ENCODE measurements around the gene ORMDL2. TPM values are rescaled to one million over a fixed set of nuclear protein-coding genes. Genes with fewer than 3 reads are reported as not detected.

Gene ORMDL2
- total and polyA plus RNA-seq, 5 donors from 2014 or later = 17.8 to 199 (median 135) TPM

- Histone ChIP-seq H3K4me3 (ENCODE audit: low read depth, low read length) (no peak overlapping the region), H3K9me3 (ENCODE audit: control insufficient read depth in 2 of 2, low read length in 2 of 2) (no peaks in the 10 kb centered on the region), H3K36me3 (ENCODE audit: control insufficient read depth, insufficient read depth, low read length) (no peaks in the 10 kb centered on the region), H3K27me3 (ENCODE audit: control insufficient read depth, insufficient read depth, low read length) (peaks cover 12% of the 10 kb centered on the region), H3K4me1 (ENCODE audit: control insufficient read depth, insufficient read depth, low read length, poor library complexity, severe bottlenecking) (no peaks in the 10 kb centered on the region), H3K27ac (ENCODE audit: insufficient read depth, low read length, poor library complexity, severe bottlenecking) (no peak overlapping the region)
- DNase-seq (no peak), ATAC-seq (ENCODE audit: low read depth in 2 of 2) (no peak)
- Mint-ChIP-seq H3K4me3 (no peak overlapping the region), H3K36me3 (no peaks in the 10 kb centered on the region), H3K27me3 (peaks cover 67% of the 10 kb centered on the region), H3K4me1 (no peaks in the 10 kb centered on the region), H3K27ac (peak overlapping the region in 1 of 3 donors; percentile 69), H3K9me3 (no peaks in the 10 kb centered on the region)
Measured at GRCh38 chr12:55847033-55847432, 29.2 kb downstream of the ORMDL2 start.

- H3K9me3 ChIP-seq (ENCODE audit: control insufficient read depth in 2 of 2, low read length in 2 of 2) = no peaks in the 10 kb centered on the region
- DNase-seq (no peak), ATAC-seq (ENCODE audit: low read depth in 2 of 2) (peak; percentile 25 to 48)
- no peak overlapping the region for H3K4me3 ChIP-seq (ENCODE audit: low read depth, low read length)
- H3K4me1 Mint-ChIP-seq = no peaks in the 10 kb centered on the region
- no peaks in the 10 kb centered on the region for H3K4me1 ChIP-seq (ENCODE audit: control insufficient read depth, insufficient read depth, low read length, poor library complexity, severe bottlenecking)
- no peaks in the 10 kb centered on the region for H3K36me3 Mint-ChIP-seq
- H3K27ac ChIP-seq (ENCODE audit: insufficient read depth, low read length, poor library complexity, severe bottlenecking) = no peak overlapping the region
- H3K27me3 Mint-ChIP-seq = peaks cover 68% of the 10 kb centered on the region
- peak overlapping the region in 2 of 3 donors; percentile 41 to 69 for H3K27ac Mint-ChIP-seq
- no peaks in the 10 kb centered on the region for H3K9me3 Mint-ChIP-seq
- no peak overlapping the region for H3K4me3 Mint-ChIP-seq
- H3K27me3 ChIP-seq (ENCODE audit: control insufficient read depth, insufficient read depth, low read length) = peaks cover 12% of the 10 kb centered on the region
- H3K36me3 ChIP-seq (ENCODE audit: control insufficient read depth, insufficient read depth, low read length) = no peaks in the 10 kb centered on the region
Measured at GRCh38 chr12:55847603-55848291, 29.9 kb downstream of the ORMDL2 start.

GRCh38 chr12:55849616-55850343 lies 31.9 kb downstream of the ORMDL2 start:
- Histone ChIP-seq H3K4me1 (ENCODE audit: control insufficient read depth, insufficient read depth, low read length, poor library complexity, severe bottlenecking) (no peaks in the 10 kb centered on the region), H3K27ac (ENCODE audit: insufficient read depth, low read length, poor library complexity, severe bottlenecking) (no peak overlapping the region), H3K27me3 (ENCODE audit: control insufficient read depth, insufficient read depth, low read length) (peaks cover 12% of the 10 kb centered on the region), H3K4me3 (ENCODE audit: low read depth, low read length) (no peak overlapping the region), H3K9me3 (ENCODE audit: control insufficient read depth in 2 of 2, low read length in 2 of 2) (no peaks in the 10 kb centered on the region), H3K36me3 (ENCODE audit: control insufficient read depth, insufficient read depth, low read length) (no peaks in the 10 kb centered on the region)
- no peaks in the 10 kb centered on the region for H3K9me3 Mint-ChIP-seq
- peaks cover 59% of the 10 kb centered on the region for H3K27me3 Mint-ChIP-seq
- no peaks in the 10 kb centered on the region for H3K4me1 Mint-ChIP-seq
- no peaks in the 10 kb centered on the region for H3K36me3 Mint-ChIP-seq
- DNase-seq (no peak), ATAC-seq (ENCODE audit: low read depth in 2 of 2) (no peak)
- no peak overlapping the region for H3K27ac Mint-ChIP-seq
- H3K4me3 Mint-ChIP-seq = no peak overlapping the region

GRCh38 chr12:55850401-55850800 lies 32.6 kb downstream of the ORMDL2 start:
- peaks cover 12% of the 10 kb centered on the region for H3K27me3 ChIP-seq (ENCODE audit: control insufficient read depth, insufficient read depth, low read length)
- no peak for ATAC-seq (ENCODE audit: low read depth in 2 of 2)
- H3K4me1 Mint-ChIP-seq = no peaks in the 10 kb centered on the region
- no peak overlapping the region for H3K4me3 ChIP-seq (ENCODE audit: low read depth, low read length)
- no peaks in the 10 kb centered on the region for H3K36me3 Mint-ChIP-seq
- no peaks in the 10 kb centered on the region for H3K9me3 Mint-ChIP-seq
- no peak overlapping the region for H3K27ac Mint-ChIP-seq
- DNase-seq = no peak
- H3K36me3 ChIP-seq (ENCODE audit: control insufficient read depth, insufficient read depth, low read length) = no peaks in the 10 kb centered on the region
- no peak overlapping the region for H3K4me3 Mint-ChIP-seq
- peaks cover 59% of the 10 kb centered on the region for H3K27me3 Mint-ChIP-seq
- H3K27ac ChIP-seq (ENCODE audit: insufficient read depth, low read length, poor library complexity, severe bottlenecking) = no peak overlapping the region
- H3K9me3 ChIP-seq (ENCODE audit: control insufficient read depth in 2 of 2, low read length in 2 of 2) = no peaks in the 10 kb centered on the region
- no peaks in the 10 kb centered on the region for H3K4me1 ChIP-seq (ENCODE audit: control insufficient read depth, insufficient read depth, low read length, poor library complexity, severe bottlenecking)

- H3K4me1 ChIP-seq (ENCODE audit: control insufficient read depth, insufficient read depth, low read length, poor library complexity, severe bottlenecking) = no peaks in the 10 kb centered on the region
Measured at GRCh38 chr12:55850893-55851292, 33.1 kb downstream of the ORMDL2 start.

GRCh38 chr12:55852740-55853139 lies 34.9 kb downstream of the ORMDL2 start:
- Mint-ChIP-seq H3K4me1 (no peaks in the 10 kb centered on the region), H3K27ac (no peak overlapping the region), H3K27me3 (peaks cover 40% of the 10 kb centered on the region), H3K4me3 (no peak overlapping the region), H3K9me3 (no peaks in the 10 kb centered on the region), H3K36me3 (no peaks in the 10 kb centered on the region)
- Histone ChIP-seq H3K4me3 (ENCODE audit: low read depth, low read length) (no peak overlapping the region), H3K27ac (ENCODE audit: insufficient read depth, low read length, poor library complexity, severe bottlenecking) (no peak overlapping the region), H3K36me3 (ENCODE audit: control insufficient read depth, insufficient read depth, low read length) (no peaks in the 10 kb centered on the region), H3K27me3 (ENCODE audit: control insufficient read depth, insufficient read depth, low read length) (peaks cover 10% of the 10 kb centered on the region), H3K4me1 (ENCODE audit: control insufficient read depth, insufficient read depth, low read length, poor library complexity, severe bottlenecking) (no peaks in the 10 kb centered on the region), H3K9me3 (ENCODE audit: control insufficient read depth in 2 of 2, low read length in 2 of 2) (no peaks in the 10 kb centered on the region)
- no peak for DNase-seq
- ATAC-seq (ENCODE audit: low read depth in 2 of 2) = no peak

More at GRCh38 chr12:55850893-55851292, 33.1 kb downstream of the ORMDL2 start:
- H3K27ac Mint-ChIP-seq = no peak overlapping the region
- Histone ChIP-seq H3K9me3 (ENCODE audit: control insufficient read depth in 2 of 2, low read length in 2 of 2) (no peaks in the 10 kb centered on the region), H3K27ac (ENCODE audit: insufficient read depth, low read length, poor library complexity, severe bottlenecking) (no peak overlapping the region), H3K4me3 (ENCODE audit: low read depth, low read length) (no peak overlapping the region), H3K36me3 (ENCODE audit: control insufficient read depth, insufficient read depth, low read length) (no peaks in the 10 kb centered on the region), H3K27me3 (ENCODE audit: control insufficient read depth, insufficient read depth, low read length) (peaks cover 12% of the 10 kb centered on the region)
- DNase-seq (no peak), ATAC-seq (ENCODE audit: low read depth in 2 of 2) (no peak)
- no peaks in the 10 kb centered on the region for H3K36me3 Mint-ChIP-seq
- no peaks in the 10 kb centered on the region for H3K9me3 Mint-ChIP-seq
- no peaks in the 10 kb centered on the region for H3K4me1 Mint-ChIP-seq
- no peak overlapping the region for H3K4me3 Mint-ChIP-seq
- peaks cover 56% of the 10 kb centered on the region for H3K27me3 Mint-ChIP-seq

- H3K9me3 ChIP-seq (ENCODE audit: control insufficient read depth in 2 of 2, low read length in 2 of 2) = peaks cover 5 to 9% of the 10 kb centered on the region in 2 experiments
- no peak for DNase-seq
- H3K4me3 ChIP-seq (ENCODE audit: low read depth, low read length) = no peak overlapping the region
- H3K27ac ChIP-seq (ENCODE audit: insufficient read depth, low read length, poor library complexity, severe bottlenecking) = no peak overlapping the region
- Mint-ChIP-seq H3K27me3 (peaks cover 6% of the 10 kb centered on the region), H3K4me3 (no peak overlapping the region), H3K36me3 (no peaks in the 10 kb centered on the region), H3K9me3 (peaks cover 0 to 4% (median 0%) of the 10 kb centered on the region in 7 donors), H3K4me1 (no peaks in the 10 kb centered on the region), H3K27ac (no peak overlapping the region)
- H3K4me1 ChIP-seq (ENCODE audit: control insufficient read depth, insufficient read depth, low read length, poor library complexity, severe bottlenecking) = no peaks in the 10 kb centered on the region
- ATAC-seq (ENCODE audit: low read depth in 2 of 2) = no peak
- H3K27me3 ChIP-seq (ENCODE audit: control insufficient read depth, insufficient read depth, low read length) = no peaks in the 10 kb centered on the region
- H3K36me3 ChIP-seq (ENCODE audit: control insufficient read depth, insufficient read depth, low read length) = no peaks in the 10 kb centered on the region
Measured at GRCh38 chr12:55861396-55861795, 43.6 kb downstream of the ORMDL2 start.

All from CD4-positive, CD25-positive, alpha-beta regulatory T cell (primary cell).